DMS53 (cell line): Measurements from ENCODE around the gene LPO.

Experiments
- DNase-seq: peaks from one replicate; lab custom pipeline; 2025; lab: John Stamatoyannopoulos, UW

LPO gene

DNA sequence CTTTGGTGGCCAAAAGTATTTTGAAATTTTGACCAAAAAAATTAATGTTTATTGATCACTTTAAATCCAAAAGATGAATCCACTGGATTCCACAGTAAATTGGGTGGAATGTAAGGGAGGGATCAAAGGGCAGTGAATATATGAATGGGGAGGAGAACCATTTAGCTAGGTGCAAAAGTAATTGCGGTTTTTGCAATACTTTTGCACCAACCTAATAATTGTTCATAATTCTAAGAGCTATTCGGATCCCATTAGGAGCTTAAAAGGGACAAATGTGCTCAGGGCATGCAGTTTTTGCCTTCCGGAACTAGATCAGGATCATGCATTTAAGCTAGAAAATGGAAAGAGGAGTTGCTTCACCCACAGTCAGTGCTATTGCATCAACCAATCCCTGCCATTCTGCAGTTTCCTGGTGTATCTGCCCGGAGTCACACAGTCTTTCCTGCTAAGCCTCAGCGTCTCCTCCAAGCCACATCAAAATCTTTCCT lies at the start of gene LPO:
LPO (plus strand) TSS at position 438 of the 488 bp plus-strand sequence. CDS start 4,396 bp downstream, outside the sequence.
- no peak for DNase-seq

DNA sequence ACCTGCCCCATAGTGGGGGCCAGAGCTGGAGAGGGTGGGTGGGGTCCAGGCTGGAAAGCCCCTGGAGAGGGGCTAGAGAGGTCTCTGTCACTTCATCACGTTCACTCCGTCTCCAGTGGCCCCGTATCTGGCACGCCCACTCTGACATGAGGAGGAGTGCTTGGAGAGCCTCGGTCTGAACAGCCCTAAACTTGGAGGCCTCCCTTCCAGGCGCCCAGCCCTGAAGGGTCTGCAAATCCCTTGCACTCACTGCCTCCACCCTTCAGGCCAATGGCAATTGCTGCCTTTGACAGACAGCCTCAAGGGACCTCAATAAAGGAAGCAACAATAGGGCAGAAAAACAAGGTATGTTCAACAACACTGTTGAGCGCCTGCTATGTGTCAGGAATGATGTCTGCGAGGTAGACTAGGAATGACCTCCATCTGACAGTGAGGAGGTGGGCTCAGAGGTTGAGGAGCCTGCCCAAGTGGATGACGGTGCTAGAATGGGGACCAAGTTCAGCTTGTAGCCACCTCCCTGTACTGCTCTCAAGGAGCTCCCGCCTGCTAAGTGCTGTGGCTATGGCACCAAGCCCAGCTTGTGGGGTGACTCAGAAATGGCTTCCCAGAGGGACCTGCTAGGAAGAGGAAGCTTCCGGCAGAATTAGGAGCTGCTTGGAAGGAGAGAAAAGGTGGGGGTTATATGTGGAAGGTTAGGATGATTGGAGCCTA lies 48.8 kb upstream of the LPO start:
- DNase-seq = peak; percentile 22

DNA sequence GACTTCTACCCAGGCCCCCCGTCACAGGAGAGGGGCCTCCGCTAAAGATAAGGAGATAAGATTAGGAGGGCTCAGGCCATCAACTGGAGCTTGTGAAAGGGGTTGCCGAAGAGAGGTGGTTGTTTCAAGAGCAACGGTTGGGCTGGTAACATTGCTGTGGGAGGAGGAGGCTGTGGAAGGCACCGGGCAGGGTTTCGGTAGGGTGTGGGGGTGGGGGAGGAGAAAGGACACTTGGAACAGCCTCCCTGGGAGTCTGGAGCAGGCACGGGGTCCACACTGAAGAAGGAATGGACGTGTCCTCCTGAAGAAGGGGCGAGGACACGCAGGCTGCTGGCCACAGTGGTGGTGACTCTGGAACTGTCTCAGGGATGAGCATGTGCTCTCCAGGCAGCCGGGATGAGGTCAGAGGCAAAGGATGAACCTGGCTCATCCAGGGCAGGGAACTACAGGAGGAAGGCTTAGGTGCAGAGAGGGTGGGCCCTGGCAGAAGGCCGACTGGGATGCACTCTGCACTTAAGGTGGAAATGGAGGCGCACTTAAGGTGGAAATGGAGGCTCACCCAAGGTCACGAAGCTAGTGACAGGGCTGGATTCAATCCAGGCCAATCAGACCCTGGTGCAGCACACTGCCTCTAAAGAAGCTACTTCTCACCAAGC lies 47.0 kb upstream of the LPO start:
- DNase-seq = no peak

DNA sequence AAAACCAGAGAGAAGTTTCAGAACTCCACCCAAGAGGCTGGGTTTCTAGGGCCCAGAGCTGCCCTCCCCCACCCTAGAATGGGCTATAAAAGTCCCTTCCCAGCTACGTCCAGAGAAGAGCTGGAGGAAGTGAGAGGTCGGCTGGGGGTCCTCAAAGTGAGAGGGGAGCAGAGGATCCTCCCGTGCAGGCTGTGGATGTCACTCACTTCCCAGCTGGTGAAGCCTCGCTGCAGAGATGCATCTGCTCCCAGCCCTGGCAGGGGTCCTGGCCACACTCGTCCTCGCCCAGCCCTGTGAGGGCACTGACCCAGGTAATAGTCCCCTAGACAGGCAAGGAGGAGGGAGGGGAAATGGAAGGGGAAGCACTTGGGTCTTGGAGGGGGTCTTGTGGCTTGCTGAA lies 45.8 kb upstream of the LPO start, which contains the start of gene EPX:
EPX (plus strand) TSS at position 115 of the 400 bp plus-strand sequence; CDS start at position 236, 121 bp downstream.
- no peak for DNase-seq

DNA sequence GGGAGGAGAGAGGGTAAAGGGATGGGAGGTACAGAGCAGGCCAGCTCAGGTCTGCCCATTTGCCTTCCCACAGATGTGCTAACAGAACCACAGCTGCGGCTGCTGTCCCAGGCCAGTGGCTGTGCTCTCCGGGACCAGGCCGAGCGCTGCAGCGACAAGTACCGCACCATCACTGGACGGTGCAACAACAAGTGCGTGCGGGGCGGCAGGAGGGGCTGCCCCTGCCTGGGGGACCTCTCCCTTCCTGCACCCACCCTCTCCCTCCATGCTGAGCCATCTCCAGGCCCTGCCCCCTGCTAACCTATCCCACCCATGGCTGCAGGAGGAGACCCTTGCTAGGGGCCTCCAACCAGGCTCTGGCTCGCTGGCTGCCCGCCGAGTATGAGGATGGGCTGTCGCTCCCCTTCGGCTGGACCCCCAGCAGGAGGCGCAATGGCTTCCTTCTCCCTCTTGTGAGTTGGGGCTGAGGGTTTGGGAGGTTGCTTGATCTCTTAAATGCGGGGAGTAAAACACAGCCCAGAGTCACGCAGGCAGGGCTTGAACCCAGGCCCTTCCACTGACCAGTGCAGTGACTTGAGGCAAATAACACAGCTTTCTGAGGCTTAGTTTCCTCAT lies 44.6 kb upstream of the LPO start:
- no peak for DNase-seq

DNA sequence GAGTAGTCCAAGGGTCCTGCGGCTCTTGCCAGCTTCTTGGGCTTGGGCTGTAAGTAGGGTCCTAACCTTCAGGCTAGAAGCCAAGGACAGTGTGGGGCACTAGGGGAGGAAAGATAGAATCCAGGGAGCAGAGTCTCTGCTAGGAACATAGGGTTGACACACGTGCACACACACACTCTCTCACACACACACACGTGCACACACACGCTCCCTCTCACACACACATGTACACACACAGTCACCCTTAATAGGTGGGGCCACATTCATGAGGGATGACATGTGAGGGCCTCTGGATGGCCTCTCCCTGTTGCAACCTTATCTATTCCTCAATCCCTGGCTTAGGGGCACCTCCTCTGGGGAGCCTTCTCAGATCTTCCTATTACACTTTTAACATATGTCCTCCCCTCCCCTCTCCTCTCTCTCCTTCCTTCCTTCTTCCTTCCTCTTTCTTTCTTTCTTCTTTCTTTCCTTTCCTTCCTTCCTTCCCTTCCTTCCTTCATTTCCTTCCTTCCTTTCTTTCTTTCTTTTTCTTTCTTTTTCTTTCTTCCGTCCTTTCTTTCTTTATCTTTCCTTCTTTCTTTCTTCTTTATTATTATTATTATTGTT lies 42.8 kb upstream of the LPO start:
- no peak for DNase-seq

DNA sequence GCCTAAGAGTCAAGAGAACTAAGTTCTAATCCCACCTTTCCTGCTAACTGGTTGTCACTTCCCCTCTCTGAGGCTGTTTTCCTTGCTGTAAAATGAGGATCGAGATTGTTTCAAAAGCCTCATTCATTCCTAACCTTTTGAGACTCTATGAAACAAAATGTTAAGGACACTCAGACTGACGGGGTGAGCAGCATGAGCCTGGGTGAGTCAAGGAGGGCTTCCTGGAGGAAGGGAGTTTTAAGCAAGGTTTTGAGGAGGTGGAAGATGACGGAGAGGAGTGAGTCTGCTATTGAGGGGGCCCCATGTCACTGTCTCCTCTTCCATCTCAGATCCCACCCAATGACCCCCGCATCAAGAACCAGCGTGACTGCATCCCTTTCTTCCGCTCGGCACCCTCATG lies 41.8 kb upstream of the LPO start:
- DNase-seq = no peak

DNA sequence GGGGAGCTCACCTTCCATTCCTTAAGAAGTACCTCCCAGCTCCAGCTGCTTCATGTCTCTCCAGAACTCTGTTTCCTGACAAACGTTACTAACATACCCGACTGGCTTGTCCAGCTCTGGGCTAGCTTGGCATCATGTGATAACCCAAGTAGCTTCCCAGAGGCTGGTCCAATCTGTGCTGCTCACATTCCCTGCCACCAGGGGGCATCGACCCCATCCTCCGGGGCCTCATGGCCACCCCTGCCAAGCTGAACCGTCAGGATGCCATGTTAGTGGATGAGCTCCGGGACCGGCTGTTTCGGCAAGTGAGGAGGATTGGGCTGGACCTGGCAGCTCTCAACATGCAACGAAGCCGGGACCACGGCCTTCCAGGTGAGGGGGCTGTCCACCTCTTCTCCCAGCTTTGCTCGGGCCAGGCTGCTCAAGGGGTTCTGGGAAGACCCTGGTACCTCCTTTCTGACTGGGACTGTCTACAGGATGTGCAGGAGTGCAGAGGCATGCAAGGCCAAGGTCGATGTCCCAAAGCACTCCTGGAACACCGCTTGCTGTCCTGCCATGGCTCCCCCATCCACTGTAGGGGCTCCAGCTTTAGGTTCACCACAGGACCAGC lies 38.3 kb upstream of the LPO start:
- peak; percentile 87 for DNase-seq

DNA sequence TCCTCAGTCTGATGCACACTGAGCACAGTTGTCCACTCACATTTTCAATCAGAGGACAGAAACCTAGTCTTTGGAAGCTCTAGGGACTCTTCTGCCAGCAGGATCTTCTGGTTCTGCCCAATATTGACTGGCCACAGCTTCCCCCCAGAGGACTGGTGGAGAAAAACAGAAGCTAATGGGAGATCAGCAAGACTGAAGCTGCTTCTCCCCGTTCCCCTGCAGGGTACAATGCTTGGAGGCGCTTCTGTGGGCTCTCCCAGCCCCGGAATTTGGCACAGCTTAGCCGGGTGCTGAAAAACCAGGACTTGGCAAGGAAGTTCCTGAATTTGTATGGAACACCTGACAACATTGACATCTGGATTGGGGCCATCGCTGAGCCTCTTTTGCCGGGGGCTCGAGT lies 35.5 kb upstream of the LPO start:
- DNase-seq = no peak

DNA sequence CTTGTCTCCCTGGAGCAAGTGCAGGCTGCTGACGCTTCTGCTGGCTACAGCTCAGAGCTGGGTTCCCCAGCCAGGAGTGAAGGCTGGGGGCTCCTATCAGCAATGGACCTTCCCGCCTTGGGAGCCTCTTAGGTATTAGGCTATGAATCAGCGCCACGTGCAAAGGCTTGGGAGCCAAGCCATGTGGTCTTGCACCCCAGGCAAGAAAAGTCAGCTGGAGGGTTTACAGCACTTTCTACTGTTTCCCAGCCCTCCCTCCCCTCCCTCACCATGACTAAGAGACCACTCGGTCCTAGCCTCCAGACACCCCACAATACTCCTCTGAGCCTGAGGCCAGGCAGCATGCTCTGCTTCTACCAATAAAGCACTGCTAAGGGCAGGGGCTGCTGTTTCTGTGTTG lies 33.6 kb upstream of the LPO start:
- DNase-seq = no peak

DNA sequence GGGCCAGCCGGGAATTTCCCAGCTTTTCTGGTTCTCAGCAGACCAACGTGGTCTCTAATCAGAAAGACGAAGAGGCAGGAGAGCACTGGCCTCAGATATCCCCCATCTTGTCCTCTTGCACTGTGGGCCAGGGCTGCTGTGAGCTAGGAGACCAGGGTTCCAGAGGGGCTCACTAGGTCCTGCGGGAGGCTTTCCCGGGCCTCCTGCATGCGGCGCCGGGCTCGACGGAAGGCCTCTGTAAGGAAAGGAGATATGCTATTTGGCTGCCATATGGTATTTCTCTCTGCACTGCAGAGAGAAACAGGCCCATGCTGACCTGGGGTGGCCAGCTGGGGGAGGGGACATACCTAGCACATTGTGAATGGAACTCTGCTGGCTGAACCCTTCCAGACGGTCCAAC lies 32.4 kb upstream of the LPO start:
- DNase-seq = no peak

DNA sequence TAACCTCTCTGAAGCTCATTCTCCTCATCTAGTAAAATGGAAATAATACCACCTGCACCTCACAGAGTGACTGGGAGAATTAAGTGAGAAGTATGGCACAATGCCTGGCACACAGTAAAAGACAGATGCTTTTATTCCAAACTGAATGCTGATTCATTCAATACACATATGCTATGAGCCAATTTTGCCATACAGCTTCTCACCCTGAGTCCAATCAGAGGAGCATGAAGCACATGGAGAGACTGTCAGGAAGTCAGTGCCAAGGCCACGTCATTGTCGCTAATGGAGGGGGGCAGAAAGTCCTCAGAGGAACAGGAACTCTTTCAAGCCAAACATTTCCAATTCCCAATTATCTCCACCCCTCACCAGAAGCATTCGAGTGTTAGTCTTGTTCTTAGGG lies 30.9 kb upstream of the LPO start:
- no peak for DNase-seq

DNA sequence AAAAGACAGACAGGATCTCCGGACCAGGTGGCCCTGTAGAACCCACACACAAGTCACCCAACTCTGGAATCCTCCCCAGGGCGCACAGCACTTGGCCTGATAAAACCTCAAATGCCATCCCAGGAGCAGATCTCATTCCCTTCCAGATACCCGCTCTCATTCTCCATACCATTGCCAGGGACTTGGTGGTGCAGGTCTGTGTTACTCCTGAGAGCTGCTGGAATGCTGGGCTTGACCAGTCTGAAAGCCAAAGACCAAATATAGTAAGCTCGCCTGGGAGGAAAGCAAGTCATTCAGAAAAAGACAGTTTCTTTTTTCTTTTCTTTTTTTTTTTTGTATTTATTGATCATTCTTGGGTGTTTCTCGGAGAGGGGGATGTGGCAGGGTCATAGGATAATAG lies 30.0 kb upstream of the LPO start:
- no peak for DNase-seq

DNA sequence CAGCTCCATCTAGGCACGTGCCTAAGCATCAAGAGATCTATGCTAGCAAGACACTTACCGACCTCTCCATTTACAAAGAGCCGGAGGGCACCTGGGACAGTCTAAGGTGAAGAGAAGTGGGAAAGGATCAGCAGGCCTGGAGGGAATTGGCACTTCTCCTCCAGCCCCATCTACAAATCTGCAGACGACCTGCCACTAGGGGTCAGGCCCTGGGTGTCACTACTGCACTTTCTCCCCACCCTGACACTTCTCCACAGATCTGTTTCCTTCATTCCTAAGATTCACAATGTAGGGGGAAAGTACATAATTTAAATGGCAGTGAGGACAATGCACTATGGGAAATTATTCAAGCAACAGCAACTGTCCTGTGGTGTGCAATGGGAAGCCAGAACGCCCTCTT lies 27.5 kb upstream of the LPO start:
- no peak for DNase-seq

DNA sequence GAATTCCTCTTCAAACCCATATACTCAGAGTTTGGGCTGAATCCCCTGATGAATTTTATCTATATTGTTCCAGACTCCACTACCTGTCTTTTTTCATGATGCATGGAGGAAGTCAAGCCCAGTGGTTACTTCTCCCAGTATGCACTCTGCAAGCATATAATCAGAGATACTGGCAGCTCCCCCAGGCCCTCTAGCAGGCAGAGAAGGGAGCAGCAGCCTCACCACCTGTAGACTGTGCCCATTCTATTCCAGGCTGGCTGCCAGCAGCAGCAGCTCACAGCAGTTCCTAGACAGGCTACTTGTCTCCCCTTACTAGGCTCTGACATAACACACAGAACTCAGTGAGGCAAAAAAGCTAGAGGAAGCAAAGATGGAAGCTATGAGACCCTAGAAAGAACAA lies 22.7 kb upstream of the LPO start:
- peak; percentile 31 for DNase-seq

DNA sequence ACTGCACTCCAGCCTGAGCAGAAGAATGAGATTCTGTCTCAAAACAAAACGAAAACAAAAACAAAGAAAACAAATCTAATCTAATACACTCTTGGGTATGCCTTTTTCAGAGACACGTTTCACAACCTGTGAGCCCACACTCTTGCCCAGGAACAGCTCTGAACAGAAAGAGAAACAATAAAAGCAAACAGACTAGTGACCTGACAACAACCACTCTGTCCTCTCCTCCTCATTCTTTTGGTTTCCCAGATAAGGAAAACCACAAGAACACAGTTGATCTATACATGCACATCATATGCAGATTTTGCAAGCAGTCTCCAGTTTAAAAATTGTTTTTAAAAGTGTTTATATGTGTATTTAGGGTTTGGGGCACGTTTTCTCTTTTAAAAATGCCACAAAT lies 20.6 kb upstream of the LPO start:
- DNase-seq = no peak

DNA sequence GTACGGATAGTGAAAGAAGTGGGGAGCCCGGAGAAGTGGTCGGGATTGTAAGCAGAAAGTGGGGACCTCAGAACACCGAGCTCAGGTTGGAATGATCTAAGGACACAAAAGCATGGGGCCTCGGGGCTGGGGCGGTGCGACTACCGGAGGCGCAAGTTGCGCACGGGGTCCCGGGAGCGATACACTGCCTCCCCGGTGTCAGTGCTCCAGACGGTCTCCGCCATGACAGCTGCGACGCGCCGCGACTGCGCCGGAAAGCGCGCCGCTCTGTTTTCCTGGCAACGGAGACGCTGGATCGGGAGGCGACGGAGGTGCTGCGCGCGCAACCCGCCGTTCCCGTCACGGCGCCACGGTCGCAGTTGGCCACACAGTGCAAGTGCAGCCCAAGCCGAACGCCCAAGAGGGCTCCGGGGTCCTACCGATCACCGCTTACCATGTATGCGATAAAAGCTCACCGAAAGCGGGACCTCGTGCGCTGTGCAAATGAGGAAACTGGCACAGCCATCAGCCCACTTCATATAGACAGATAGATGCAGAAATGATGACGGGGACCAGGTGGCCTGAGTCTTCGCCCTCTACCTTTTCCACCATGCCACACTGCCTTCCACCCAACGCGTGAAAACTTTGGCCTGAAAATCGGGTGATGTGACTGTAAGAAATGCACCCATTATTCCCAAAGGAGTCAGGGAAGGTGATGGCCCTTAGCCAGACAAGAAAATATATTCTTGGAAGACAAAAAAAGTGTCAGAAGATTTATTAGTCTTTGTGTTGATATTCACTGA lies 19.2 kb upstream of the LPO start, which contains the start of gene MKS1:
MKS1 (minus strand) TSS at position 249 of the 782 bp plus-strand sequence; CDS start at position 224, 25 bp downstream.
- DNase-seq = peak; percentile 95

DNA sequence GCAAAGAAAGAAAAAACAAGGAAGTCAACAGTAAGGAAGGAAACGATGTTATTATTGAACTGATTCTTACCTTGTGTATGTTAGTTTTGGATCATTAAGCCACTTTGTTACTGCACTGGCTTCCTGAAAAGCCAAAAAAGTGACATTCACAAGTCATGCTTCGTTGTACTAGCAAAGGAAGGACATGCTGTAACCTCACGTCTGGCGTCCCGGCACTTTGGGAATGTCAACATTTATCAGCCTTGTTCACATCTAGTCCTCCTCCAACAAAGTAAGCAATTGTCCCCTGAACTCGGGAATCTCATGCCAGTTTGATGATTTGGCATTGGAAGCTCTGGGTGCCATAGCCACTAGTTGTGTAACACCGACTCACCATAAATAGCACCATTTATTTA lies 18.6 kb upstream of the LPO start:
- peak; percentile 53 for DNase-seq

DNA sequence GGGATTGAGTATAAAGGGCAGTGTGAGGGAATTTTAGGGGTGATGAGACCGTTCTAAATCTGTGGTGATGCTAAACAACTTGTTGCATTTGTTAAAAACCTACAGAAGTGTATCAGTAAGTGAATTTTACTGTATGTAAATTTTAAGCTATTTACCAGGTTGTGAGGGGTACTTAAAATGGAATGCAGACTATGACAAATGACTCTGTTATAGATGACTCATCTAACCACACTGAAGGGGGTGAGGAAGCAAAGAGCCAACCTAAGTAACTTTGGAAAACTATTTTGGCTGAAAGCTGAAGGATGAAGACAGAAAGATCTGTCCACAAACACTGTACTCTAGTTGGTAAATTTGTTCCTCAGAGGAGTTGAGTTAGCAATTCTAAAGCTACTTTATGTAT lies 14.1 kb upstream of the LPO start:
- peak; percentile 33 for DNase-seq

DNA sequence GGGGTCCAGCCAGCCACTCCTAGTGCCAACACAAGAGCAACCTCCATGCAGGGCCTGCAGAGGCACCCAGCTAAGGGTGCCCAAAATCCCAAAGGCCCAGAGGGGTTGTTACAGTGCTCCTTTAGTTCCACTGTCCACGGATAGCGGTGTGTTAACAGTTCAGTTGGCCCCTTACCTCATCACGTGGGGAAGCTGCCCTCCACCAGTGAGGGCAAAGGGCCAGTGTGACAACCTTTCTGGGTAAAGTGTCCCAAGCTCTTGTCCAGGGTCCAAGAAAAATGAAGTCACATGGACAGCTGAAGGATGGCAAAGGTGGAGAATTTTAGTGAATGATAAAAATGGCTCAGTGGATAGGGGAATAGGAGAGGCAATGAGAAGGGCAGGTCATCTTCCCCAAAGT lies 10.7 kb upstream of the LPO start:
- no peak for DNase-seq

DNA sequence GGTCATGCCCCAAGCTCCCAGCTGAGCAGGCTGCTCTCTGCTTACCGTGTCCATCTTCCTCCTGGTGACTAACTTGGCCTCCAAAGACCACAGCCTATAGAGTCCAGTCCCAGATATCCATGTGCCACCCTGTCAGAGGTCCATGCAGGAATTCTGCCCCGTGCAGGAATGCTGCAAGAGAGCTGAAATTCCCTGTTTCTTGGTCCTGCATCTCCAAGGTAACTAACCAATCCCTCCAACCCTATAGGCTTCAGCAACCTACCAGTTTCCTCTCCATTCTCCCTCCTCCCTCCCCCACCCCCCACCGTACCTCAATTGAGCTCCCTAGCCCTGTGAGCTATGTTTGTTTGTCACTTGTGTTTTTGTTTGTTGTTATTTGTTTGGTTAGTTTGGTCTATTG lies 9.7 kb upstream of the LPO start:
- DNase-seq = no peak
